Keratinocyte (primary cell): ENCODE results near the gene RBM25. TPM values are rescaled to one million over a fixed set of nuclear protein-coding genes. Genes with fewer than 3 reads are reported as not detected.

Experiments
- DNase-seq: peaks from one replicate; pipeline ENCODE4 v3.0.0-alpha.2; 2011; ENCODE audit warnings: low read depth, missing footprints, low spot score
- FAIRE-seq: peaks from 2 replicates; lab custom pipeline; 2011; peaks lifted over from hg19 to GRCh38; lab: Jason Lieb, UNC
- H2AFZ ChIP-seq: 2 replicates; pipeline ENCODE4 v1.6.0; 2012; ENCODE audit warnings: low read length, control low read depth, inconsistent platforms; ENCODE audit not compliant: control insufficient read depth
- H3K27ac ChIP-seq: 2 replicates; pipeline ENCODE4 v1.5.1; 2011; ENCODE audit warnings: low read length; ENCODE audit not compliant: control insufficient read depth, insufficient read depth
- H3K27me3 ChIP-seq: 3 replicates; pipeline ENCODE4 v1.6.0; 2011; ENCODE audit warnings: low read length; ENCODE audit not compliant: control insufficient read depth, insufficient read depth; ENCODE audit errors: extremely low read depth
- H3K36me3 ChIP-seq, 2 experiments: 2 replicates in 1 of 2; 3 replicates in 1 of 2; pipeline ENCODE4 v1.5.1; 2011; ENCODE audit warnings: low read length in 2 of 2, mild to moderate bottlenecking in 1 of 2; ENCODE audit not compliant: control insufficient read depth in 2 of 2, insufficient read depth in 2 of 2; ENCODE audit errors: extremely low read depth in 1 of 2
- H3K4me1 ChIP-seq: 3 replicates; pipeline ENCODE4 v1.5.1; 2011; ENCODE audit warnings: low read length; ENCODE audit not compliant: control insufficient read depth, insufficient read depth; ENCODE audit errors: extremely low read depth
- H3K4me2 ChIP-seq: 3 replicates; pipeline ENCODE4 v1.6.0; 2011; ENCODE audit warnings: low read depth, low read length; ENCODE audit not compliant: control insufficient read depth, insufficient read depth; ENCODE audit errors: extremely low read depth
- H3K4me3 ChIP-seq, 3 experiments: fragments of 200-600 bp in 1 of 3; sonication (generic) in 1 of 3; 2 replicates in 2 of 3; 3 replicates in 1 of 3; pipeline ENCODE4 v1.5.1; 2011 to 2016; ENCODE audit warnings: low read length in 3 of 3, mild to moderate bottlenecking in 3 of 3, control low read depth in 2 of 3, inconsistent platforms in 1 of 3, low read depth in 1 of 3, mixed read lengths in 1 of 3, mixed run types in 1 of 3, moderate library complexity in 1 of 3; ENCODE audit not compliant: control insufficient read depth in 2 of 3, insufficient read depth in 2 of 3; ENCODE audit errors: extremely low read depth in 1 of 3
- H3K79me2 ChIP-seq: 2 replicates; pipeline ENCODE4 v1.6.0; 2012; ENCODE audit warnings: low read length; ENCODE audit not compliant: control insufficient read depth, insufficient read depth
- H3K9ac ChIP-seq: 3 replicates; pipeline ENCODE4 v1.6.0; 2011; ENCODE audit warnings: low read length; ENCODE audit not compliant: control insufficient read depth, insufficient read depth; ENCODE audit errors: extremely low read depth
- H3K9me1 ChIP-seq: 3 replicates; pipeline ENCODE4 v1.6.0; 2011; ENCODE audit warnings: low read length; ENCODE audit not compliant: control insufficient read depth, insufficient read depth; ENCODE audit errors: extremely low read depth
- H3K9me3 ChIP-seq: 2 replicates; pipeline ENCODE4 v1.5.1; 2012; ENCODE audit warnings: low read depth, low read length; ENCODE audit not compliant: control insufficient read depth
- H4K20me1 ChIP-seq: 3 replicates; pipeline ENCODE4 v1.6.0; 2011; ENCODE audit warnings: low read length; ENCODE audit not compliant: control insufficient read depth, insufficient read depth; ENCODE audit errors: extremely low read depth
- CTCF ChIP-seq, 3 experiments: IDR thresholded peaks in 1 of 3; conservative IDR thresholded peaks in 1 of 3; optimal IDR thresholded peaks in 1 of 3; 2 replicates in 2 of 3; 3 replicates in 1 of 3; pipeline versions ENCODE3 to v1.5.1; 2011; ENCODE audit warnings: low read length in 3 of 3, mild to moderate bottlenecking in 3 of 3, moderate library complexity in 2 of 3, control low read depth in 1 of 3, inconsistent platforms in 1 of 3; ENCODE audit not compliant: insufficient read depth in 2 of 3; ENCODE audit errors: extremely low read depth in 1 of 3
- EZH2 ChIP-seq: IDR thresholded peaks from one replicate; pipeline ENCODE4 v1.6.1; 2012; ENCODE audit warnings: inconsistent platforms, mild to moderate bottlenecking, low read length, moderate library complexity
- dilution Hi-C: fragments of 300-500 bp; cut with MboI; formaldehyde crosslinking; loops from one replicate; pipeline ENCODE4 v1.7.0; 2020; ENCODE audit warnings: low sequenced_read_pairs; ENCODE audit not compliant: extremely low pct_ligation_motif_present
- polyA plus RNA-seq, 5 experiments: library from polyadenylated mRNA; depleted of rRNA in 3 of 5; stranded (reverse) in 3 of 5; stranded (forward) in 1 of 5; unstranded in 1 of 5; fragments of >200 nt; gene quantifications; 1 replicate in 1 of 5; 2 replicates in 3 of 5; 3 replicates in 1 of 5; pipeline versions ENCODE4 v1.2.1 to v1.2.3, GENCODE V29; 2011 to 2012; ENCODE audit warnings: missing spikeins in 2 of 5, low read depth in 1 of 5, low replicate concordance in 1 of 5
- small RNA-seq, 3 experiments: library from RNA; depleted of rRNA; stranded (forward); fragments of <200 nt; gene quantifications; one replicate each; pipeline ENCODE3, GENCODE V24; 2012; ENCODE audit warnings: low read depth in 3 of 3, low replicate concordance in 1 of 3; ENCODE audit not compliant: insufficient read length in 3 of 3

RBM25 gene
- polyA plus RNA-seq, 1 donor (not counting 4 experiments of a cell fraction or from before 2014, with no cell fraction given): 47.4 TPM

DNA sequence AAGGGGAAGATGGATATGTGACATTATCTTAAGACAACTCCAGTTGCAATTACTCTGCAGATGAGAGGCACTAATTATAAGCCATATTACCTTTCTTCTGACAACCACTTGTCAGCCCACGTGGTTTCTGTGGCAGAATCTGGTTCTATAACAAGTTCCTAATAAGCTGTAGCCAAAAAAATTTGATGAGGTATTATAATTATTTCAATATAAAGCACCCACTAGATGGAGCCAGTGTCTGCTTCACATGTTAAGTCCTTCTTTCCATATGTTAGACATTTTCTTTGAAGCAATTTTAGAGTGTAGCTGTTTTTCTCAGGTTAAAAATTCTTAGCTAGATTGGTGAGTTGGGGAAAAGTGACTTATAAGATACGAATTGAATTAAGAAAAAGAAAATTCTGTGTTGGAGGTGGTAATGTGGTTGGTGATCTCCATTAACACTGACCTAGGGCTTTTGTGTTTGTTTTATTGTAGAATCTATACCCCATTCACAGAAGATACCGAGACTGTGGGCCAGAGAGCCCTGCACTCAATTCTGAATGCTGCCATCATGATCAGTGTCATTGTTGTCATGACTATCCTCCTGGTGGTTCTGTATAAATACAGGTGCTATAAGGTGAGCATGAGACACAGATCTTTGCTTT is 114.9 kb downstream of the RBM25 start:
- H3K9ac ChIP-seq: no peak overlapping the region
- H4K20me1 ChIP-seq: no peaks in the 10 kb centered on the region
- dilution Hi-C loops: no loop called here
- TF ChIP-seq EZH2: no peak
- TF ChIP-seq CTCF (optimal IDR thresholded peaks at IDR 0.05 in 1 of 3, IDR thresholded peaks at IDR 0.05 in 1 of 3, conservative IDR thresholded peaks at IDR 0.05 in 1 of 3; ENCODE audit: extremely low read depth in 1 of 3, insufficient read depth in 2 of 3, low read length in 3 of 3): peak in 1 of 3 experiments; percentile 18
- H3K79me2 ChIP-seq: no peaks in the 10 kb centered on the region
- H3K4me1 ChIP-seq: no peaks in the 10 kb centered on the region
- no peak overlapping the region for H3K4me2 ChIP-seq
- H3K36me3 ChIP-seq: peaks cover 27 to 29% of the 10 kb centered on the region in 2 experiments
- H3K27me3 ChIP-seq: no peaks in the 10 kb centered on the region
- FAIRE-seq: no peak
- H3K9me1 ChIP-seq: no peaks in the 10 kb centered on the region
- no peak overlapping the region for H3K4me3 ChIP-seq
- H3K9me3 ChIP-seq: no peaks in the 10 kb centered on the region
- DNase-seq: no peak
- H2AFZ ChIP-seq: no peak overlapping the region
- no peak overlapping the region for H3K27ac ChIP-seq

Small RNAs within 50 kb of the gene (small RNA-seq; reads per million reads assigned to genes)
- 0 reads per million in 3 experiments for gene RN7SL586P

Other genes starting within 250 kb of the RBM25 start
- gene DPF3, start 164.4 kb upstream of the RBM25 start, polyA plus RNA-seq: 0.61 to 1.1 TPM (median 0.66 TPM) in 3 replicates
- gene DCAF4, start 132.1 kb upstream of the RBM25 start, polyA plus RNA-seq: 20.8 to 34.1 TPM (median 26.1 TPM) in 3 replicates
- gene ZFYVE1, start 31.4 kb upstream of the RBM25 start, polyA plus RNA-seq: 10.6 to 16.6 TPM (median 10.8 TPM) in 3 replicates
- gene PSEN1, start 78.0 kb downstream of the RBM25 start, polyA plus RNA-seq: 19.2 to 32.6 TPM (median 31.6 TPM) in 3 replicates
- gene PAPLN, start 179.0 kb downstream of the RBM25 start, polyA plus RNA-seq: 4.7 to 18.6 TPM (median 8.2 TPM) in 3 replicates